Spleen (tissue), 7 donors: ENCODE data around the gene ZNF747.

Experiments
- POLR2A ChIP-seq, 3 donors: fragments of 450-650 bp; IDR thresholded peaks; one replicate each; pipeline ENCODE4 v1.5.1; 2017; ENCODE audit warnings: antibody characterized with exemption in 3 of 3, mild to moderate bottlenecking in 1 of 3
- POLR2AphosphoS5 ChIP-seq, 3 donors: sonication (generic); formaldehyde crosslinking; IDR thresholded peaks; one replicate each; pipeline ENCODE4 v1.5.1; 2017; ENCODE audit warnings: antibody characterized with exemption in 3 of 3
- TF ChIP-seq, protein P1 (sequence below), 11 experiments: fragments of 200-600 bp in 7 of 11; fragments of 450-650 bp in 4 of 11; sonication (generic) in 4 of 11; IDR thresholded peaks in 8 of 11; conservative IDR thresholded peaks in 3 of 11; 1 replicate in 7 of 11; 2 replicates in 4 of 11; pipeline versions ENCODE4 v1.4.0 to v1.8.0; 2016 to 2021; ENCODE audit warnings: antibody characterized with exemption in 11 of 11, inconsistent platforms in 4 of 11, mild to moderate bottlenecking in 1 of 11
- donor health status: DM: no; HTN: no; CAD: no; lungs with moderate emphysema.
- donor health status: DM: no; HTN: no; CAD: no.
- donor health status: DM: no; HTN: no; CAD: no.

DNA sequence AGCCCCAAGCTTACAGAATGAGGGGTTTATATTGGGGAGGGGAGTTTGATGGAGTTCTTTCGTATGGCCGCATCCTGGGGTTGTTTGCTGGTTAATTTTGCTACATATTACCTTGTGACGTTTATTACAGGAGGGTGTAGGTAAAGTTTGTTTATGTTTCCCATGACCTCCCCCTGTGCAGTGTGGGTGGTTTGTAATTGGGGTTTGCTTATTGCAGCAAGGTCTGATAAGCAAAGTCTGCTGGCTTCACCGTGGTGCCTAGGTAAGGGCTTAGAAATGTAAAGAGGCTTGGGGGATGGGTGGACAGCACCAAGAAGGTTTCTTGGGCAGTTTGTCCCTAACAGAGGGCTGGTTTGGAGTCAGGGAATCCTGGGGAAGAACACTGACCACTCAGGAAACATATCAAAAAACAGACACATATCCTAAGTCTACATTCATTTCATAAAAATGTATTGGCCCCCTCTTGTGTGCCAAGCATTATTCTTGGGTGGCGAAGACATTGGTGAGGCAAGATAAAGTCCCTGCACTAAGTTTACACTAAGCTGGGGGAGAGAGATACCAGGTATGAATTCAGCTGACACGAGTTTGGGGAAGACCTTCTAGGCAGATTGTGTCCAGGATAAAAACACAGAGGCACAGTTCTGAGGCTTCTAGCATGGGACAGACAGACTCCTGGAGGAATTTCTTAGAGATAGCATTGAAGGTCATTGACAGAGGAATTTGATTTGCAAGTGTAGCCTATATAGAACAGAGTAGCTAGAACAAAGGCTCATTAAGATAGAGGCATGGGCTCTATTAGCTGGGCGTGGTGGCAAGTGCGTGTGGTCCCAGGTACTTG lies 14.0 kb upstream of the ZNF747 start:
- TF ChIP-seq POLR2AphosphoS5 (IDR thresholded peaks at IDR 0.05) = no peak
- TF ChIP-seq, protein P1, sequence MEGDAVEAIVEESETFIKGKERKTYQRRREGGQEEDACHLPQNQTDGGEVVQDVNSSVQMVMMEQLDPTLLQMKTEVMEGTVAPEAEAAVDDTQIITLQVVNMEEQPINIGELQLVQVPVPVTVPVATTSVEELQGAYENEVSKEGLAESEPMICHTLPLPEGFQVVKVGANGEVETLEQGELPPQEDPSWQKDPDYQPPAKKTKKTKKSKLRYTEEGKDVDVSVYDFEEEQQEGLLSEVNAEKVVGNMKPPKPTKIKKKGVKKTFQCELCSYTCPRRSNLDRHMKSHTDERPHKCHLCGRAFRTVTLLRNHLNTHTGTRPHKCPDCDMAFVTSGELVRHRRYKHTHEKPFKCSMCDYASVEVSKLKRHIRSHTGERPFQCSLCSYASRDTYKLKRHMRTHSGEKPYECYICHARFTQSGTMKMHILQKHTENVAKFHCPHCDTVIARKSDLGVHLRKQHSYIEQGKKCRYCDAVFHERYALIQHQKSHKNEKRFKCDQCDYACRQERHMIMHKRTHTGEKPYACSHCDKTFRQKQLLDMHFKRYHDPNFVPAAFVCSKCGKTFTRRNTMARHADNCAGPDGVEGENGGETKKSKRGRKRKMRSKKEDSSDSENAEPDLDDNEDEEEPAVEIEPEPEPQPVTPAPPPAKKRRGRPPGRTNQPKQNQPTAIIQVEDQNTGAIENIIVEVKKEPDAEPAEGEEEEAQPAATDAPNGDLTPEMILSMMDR (IDR thresholded peaks at IDR 0.05 in 8 of 11, conservative IDR thresholded peaks at IDR 0.05 in 3 of 11) = no peak
- no peak for TF ChIP-seq POLR2A (IDR thresholded peaks at IDR 0.05)
